H1 (cell line): ENCODE measurements around the gene ARHGAP8. TPM values are rescaled to one million over a fixed set of nuclear protein-coding genes. Genes with fewer than 3 reads are reported as not detected.

ENCODE experiments used
- CTCF ChIA-PET: fragments of 300-600 bp; sonication (Branson Sonifier 250); formaldehyde crosslinking; loops from one replicate; lab custom pipeline; 2021; ENCODE audit not compliant: partially characterized antibody; lab: Charles Lee
- POLR2A ChIA-PET: fragments of 300-600 bp; sonication (Branson Sonifier 250); formaldehyde crosslinking; loops from one replicate; lab custom pipeline; 2021; ENCODE audit warnings: inconsistent platforms; ENCODE audit not compliant: partially characterized antibody; lab: Charles Lee
- DNase-seq, 2 experiments: peaks; one replicate each; pipeline versions ENCODE4 v3.0.0 to v3.0.0-alpha.2; 2010 to 2022; ENCODE audit warnings: low spot score in 2 of 2, low read depth in 1 of 2, mixed read lengths in 1 of 2
- FAIRE-seq: peaks from 2 replicates; lab custom pipeline; 2011; peaks lifted over from hg19 to GRCh38; lab: Jason Lieb, UNC
- H2AFZ ChIP-seq: 2 replicates; pipeline ENCODE4 v1.8.1; 2012; ENCODE audit warnings: low read length, inconsistent platforms
- H2AK5ac ChIP-seq: 2 replicates; pipeline ENCODE4 v1.6.1; 2013; ENCODE audit warnings: low read depth, low read length
- H2BK120ac ChIP-seq: replicated peaks from 2 replicates; pipeline ENCODE3; 2013; ENCODE audit warnings: low read depth, low read length, inconsistent platforms
- H2BK12ac ChIP-seq: 2 replicates; pipeline ENCODE4 v1.6.1; 2013; ENCODE audit warnings: low read depth, low read length
- H2BK15ac ChIP-seq: 2 replicates; pipeline ENCODE4 v1.6.1; 2013; ENCODE audit warnings: low read length
- H2BK20ac ChIP-seq: 2 replicates; pipeline ENCODE4 v1.6.1; 2013; ENCODE audit warnings: low read length
- H2BK5ac ChIP-seq: 2 replicates; pipeline ENCODE4 v1.6.1; 2013; ENCODE audit warnings: low read depth, low read length
- H3K14ac ChIP-seq: 2 replicates; pipeline ENCODE4 v1.6.1; 2013; ENCODE audit warnings: inconsistent platforms; ENCODE audit not compliant: insufficient read length
- H3K18ac ChIP-seq: 2 replicates; pipeline ENCODE4 v1.6.1; 2013; ENCODE audit warnings: low read length; ENCODE audit errors: extremely low read depth
- H3K23ac ChIP-seq: 2 replicates; pipeline ENCODE4 v1.6.1; 2013; ENCODE audit warnings: inconsistent platforms; ENCODE audit not compliant: insufficient read length
- H3K23me2 ChIP-seq: 2 replicates; pipeline ENCODE4 v1.6.1; 2013; ENCODE audit warnings: low read depth, low read length
- H3K27ac ChIP-seq: 2 replicates; pipeline ENCODE4 v1.6.1; 2011; ENCODE audit warnings: low read depth, low read length, inconsistent platforms
- H3K27me3 ChIP-seq, 4 experiments: replicated peaks in 1 of 4; 1 replicate in 1 of 4; 2 replicates in 3 of 4; pipeline versions ENCODE4 v1.6.1 to v1.8.1; 2011 to 2013; ENCODE audit warnings: low read length in 3 of 4, mild to moderate bottlenecking in 3 of 4, inconsistent platforms in 2 of 4, mixed read lengths in 2 of 4, moderate library complexity in 1 of 4; ENCODE audit not compliant: control insufficient read depth in 3 of 4, insufficient read depth in 3 of 4; ENCODE audit errors: extremely low read depth in 1 of 4
- H3K36me3 ChIP-seq, 4 experiments: 2 replicates each; pipeline versions ENCODE4 v1.6.1 to v1.8.1; 2011 to 2013; ENCODE audit warnings: mild to moderate bottlenecking in 4 of 4, low read length in 3 of 4, moderate library complexity in 2 of 4, control low read depth in 1 of 4, inconsistent platforms in 1 of 4; ENCODE audit not compliant: insufficient read depth in 4 of 4, control insufficient read depth in 2 of 4
- H3K4ac ChIP-seq: replicated peaks from 2 replicates; pipeline ENCODE3; 2013; ENCODE audit warnings: low read length, low read depth, mixed read lengths, inconsistent platforms; ENCODE audit not compliant: insufficient read length
- H3K4me1 ChIP-seq, 4 experiments: replicated peaks in 1 of 4; 1 replicate in 1 of 4; 2 replicates in 3 of 4; pipeline versions ENCODE4 v1.6.1 to v1.8.1; 2011 to 2013; ENCODE audit warnings: low read length in 3 of 4, inconsistent platforms in 2 of 4, mixed read lengths in 1 of 4; ENCODE audit not compliant: insufficient read depth in 4 of 4, control insufficient read depth in 3 of 4
- H3K4me2 ChIP-seq, 2 experiments: 2 replicates each; pipeline versions ENCODE4 v1.6.1 to v1.8.1; 2011 to 2013; ENCODE audit warnings: low read depth in 2 of 2, low read length in 2 of 2, control low read depth in 1 of 2, inconsistent platforms in 1 of 2, mild to moderate bottlenecking in 1 of 2; ENCODE audit not compliant: insufficient read depth in 1 of 2
- H3K4me3 ChIP-seq, 4 experiments: fragments of 200-600, 300-600 bp in 1 of 4; sonication (generic), shearing (Covaris generic), sonication (Bioruptor Twin) in 1 of 4; 2 replicates each; pipeline versions ENCODE4 v1.5.1 to v1.8.1; 2011 to 2016; ENCODE audit warnings: low read length in 4 of 4, low read depth in 3 of 4, control low read depth in 2 of 4, inconsistent platforms in 2 of 4, mild to moderate bottlenecking in 2 of 4, mixed read lengths in 1 of 4, moderate library complexity in 1 of 4; ENCODE audit not compliant: insufficient read depth in 2 of 4; ENCODE audit errors: extremely low read depth in 1 of 4
- H3K56ac ChIP-seq: replicated peaks from 2 replicates; pipeline ENCODE3; 2013; ENCODE audit warnings: low read depth, mild to moderate bottlenecking, mixed read lengths, low read length, inconsistent platforms; ENCODE audit not compliant: insufficient read length
- H3K79me1 ChIP-seq: 2 replicates; pipeline ENCODE4 v1.6.1; 2013; ENCODE audit warnings: low read depth, low read length, control low read depth
- H3K79me2 ChIP-seq, 2 experiments: 2 replicates each; pipeline versions ENCODE4 v1.6.1 to v1.8.1; 2012 to 2013; ENCODE audit warnings: low read length in 2 of 2, mild to moderate bottlenecking in 2 of 2, inconsistent platforms in 1 of 2; ENCODE audit not compliant: insufficient read depth in 2 of 2, control insufficient read depth in 1 of 2
- H3K9ac ChIP-seq, 4 experiments: replicated peaks in 1 of 4; 1 replicate in 1 of 4; 2 replicates in 3 of 4; pipeline versions ENCODE4 v1.6.1 to v1.8.1; 2011 to 2013; ENCODE audit warnings: low read depth in 3 of 4, low read length in 3 of 4, control low read depth in 2 of 4, mild to moderate bottlenecking in 2 of 4, moderate library complexity in 2 of 4, inconsistent platforms in 1 of 4; ENCODE audit errors: extremely low read depth in 1 of 4
- H3K9me3 ChIP-seq, 2 experiments: 2 replicates each; pipeline versions ENCODE4 v1.6.1 to v1.8.1; 2012 to 2013; ENCODE audit warnings: mild to moderate bottlenecking in 2 of 2, moderate library complexity in 2 of 2, control low read depth in 1 of 2, inconsistent platforms in 1 of 2, low read depth in 1 of 2, low read length in 1 of 2, mixed read lengths in 1 of 2; ENCODE audit not compliant: insufficient read depth in 2 of 2
- H4K20me1 ChIP-seq, 2 experiments: replicated peaks in 1 of 2; 2 replicates each; pipeline versions ENCODE3 to v1.8.1; 2011 to 2013; ENCODE audit warnings: inconsistent platforms in 2 of 2, low read length in 2 of 2, mild to moderate bottlenecking in 1 of 2; ENCODE audit not compliant: insufficient read depth in 2 of 2, control insufficient read depth in 1 of 2
- H4K5ac ChIP-seq: 2 replicates; pipeline ENCODE4 v1.6.1; 2013; ENCODE audit warnings: low read length, low read depth, mixed read lengths, inconsistent platforms; ENCODE audit not compliant: insufficient read length
- H4K8ac ChIP-seq: 2 replicates; pipeline ENCODE4 v1.8.0; 2013; ENCODE audit warnings: mild to moderate bottlenecking, moderate library complexity, low read length, inconsistent platforms; ENCODE audit not compliant: insufficient read depth; ENCODE audit errors: extremely low read depth
- H4K91ac ChIP-seq: replicated peaks from 2 replicates; pipeline ENCODE3; 2013; ENCODE audit warnings: low read length, mixed read lengths, inconsistent platforms; ENCODE audit not compliant: insufficient read length
- ASH2L ChIP-seq: fragments of 200-600, 300-600 bp; sonication (generic); IDR thresholded peaks from one replicate; pipeline ENCODE4 v1.7.1; 2017; ENCODE audit warnings: low read length
- CEBPB ChIP-seq: IDR thresholded peaks from 2 replicates; pipeline ENCODE4 v1.6.1; 2012; ENCODE audit warnings: low read depth, low read length
- CHD2 ChIP-seq: IDR thresholded peaks from 2 replicates; pipeline ENCODE4 v1.6.1; 2012; ENCODE audit warnings: low read length, improper control_type of control experiment
- GABPA ChIP-seq: IDR thresholded peaks from 2 replicates; pipeline ENCODE4 v1.6.1; 2011; ENCODE audit warnings: mild to moderate bottlenecking, low read length, moderate library complexity, borderline replicate concordance; ENCODE audit not compliant: insufficient read depth
- GTF2F1 ChIP-seq: IDR thresholded peaks from 2 replicates; pipeline ENCODE4 v1.6.1; 2012; ENCODE audit warnings: low read depth, low read length, improper control_type of control experiment, borderline replicate concordance
- KDM4A ChIP-seq: IDR thresholded peaks from one replicate; pipeline ENCODE4 v1.7.1; 2012; ENCODE audit warnings: low read depth, mild to moderate bottlenecking, moderate library complexity, low read length, inconsistent platforms; ENCODE audit not compliant: severe bottlenecking
- NRF1 ChIP-seq: IDR thresholded peaks from 2 replicates; pipeline ENCODE4 v1.6.1; 2011; ENCODE audit warnings: mild to moderate bottlenecking, low read depth, low read length, improper control_type of control experiment
- PHF8 ChIP-seq: fragments of 200-600 bp; sonication (generic); conservative IDR thresholded peaks from 2 replicates; pipeline ENCODE4 v1.7.1; 2012; ENCODE audit warnings: low read depth, mild to moderate bottlenecking, inconsistent platforms, low read length, moderate library complexity
- RXRA ChIP-seq: IDR thresholded peaks from 2 replicates; pipeline ENCODE4 v1.6.1; 2011; ENCODE audit warnings: low read depth, mild to moderate bottlenecking, low read length, moderate library complexity; ENCODE audit not compliant: insufficient read depth
- SP4 ChIP-seq: IDR thresholded peaks from 2 replicates; pipeline ENCODE4 v1.6.1; 2012; ENCODE audit warnings: low read length, inconsistent platforms
- TCF12 ChIP-seq: IDR thresholded peaks from 2 replicates; pipeline ENCODE4 v1.6.1; 2011; ENCODE audit warnings: low read depth, mild to moderate bottlenecking, low read length
- YY1 ChIP-seq: IDR thresholded peaks from 2 replicates; pipeline ENCODE4 v1.6.1; 2011; ENCODE audit warnings: low read depth, mild to moderate bottlenecking, low read length
- ZNF274 ChIP-seq: IDR thresholded peaks from 2 replicates; pipeline ENCODE4 v1.7.0; 2012; ENCODE audit warnings: low read length, borderline replicate concordance; ENCODE audit errors: extremely low read depth
- WGBS, 2 experiments: shearing (Covaris generic) in 1 of 2; methylation state at CpG; one replicate each; pipeline versions ENCODE4 v1.1.6 to v1.1.7; 2013 to 2015; ENCODE audit warnings: low lambda C conversion rate in 2 of 2, mixed read lengths in 2 of 2, inconsistent platforms in 1 of 2, low coverage in 1 of 2, missing lambda C conversion rate in 1 of 2; ENCODE audit not compliant: insufficient replicate concordance in 2 of 2, insufficient coverage in 1 of 2, insufficient read length in 1 of 2; ENCODE audit errors: extremely low coverage in 1 of 2, missing lambda C conversion rate in 1 of 2; 5-methylcytosine and 5-hydroxymethylcytosine counted together
- polyA plus RNA-seq, 7 experiments: library from polyadenylated mRNA; depleted of rRNA in 3 of 7; stranded (reverse) in 5 of 7; unstranded in 2 of 7; fragments of >200 nt in 5 of 7; fragments of 200-250 nt in 2 of 7; gene quantifications; 1 replicate in 5 of 7; 2 replicates in 1 of 7; 4 replicates in 1 of 7; pipeline versions ENCODE4 v1.2.1 to v1.2.3, GENCODE V29; 2011 to 2013; ENCODE audit warnings: missing spikeins in 2 of 7, mixed read lengths in 2 of 7
- total RNA-seq: library from RNA; stranded (reverse); fragmentation: NEBNext Ultra II Directional; extraction: Animal tissue kit (Norgen Biotek cat#: 25700); gene quantifications from 2 replicates; pipeline ENCODE4 v1.2.1, GENCODE V29; 2021
- TF ChIP-seq, protein P1 (sequence below): IDR thresholded peaks from 2 replicates; pipeline ENCODE4 v1.6.1; 2011; ENCODE audit warnings: low read length, improper control_type of control experiment

ARHGAP8 gene
- total and polyA plus RNA-seq, 2 of the 8 experiments (the other 6 are each of a cell fraction or from before 2014, with no cell fraction given) = 35.6 to 47.7 TPM

- CTCF ChIA-PET = interaction anchor here (1.9 to 2.2 kb wide), 2 partner anchors 24 to 74 kb away, joined by 5 to 7 read pairs; no protein-coding TSS in a partner anchor
- H3K4me2 ChIP-seq = no peak overlapping the region
- H3K9me3 ChIP-seq = no peaks in the 10 kb centered on the region
- DNase-seq = no peak
- H3K23me2 ChIP-seq = peaks cover 2% of the 10 kb centered on the region; the same call in 1 of the 2 replicates
- H2BK20ac ChIP-seq = no peak overlapping the region
- WGBS, 2 experiments = 79% methylated on average over 6 of the region's 6 CpGs; no CpG with 5 or more reads in 1 of the 2 experiments
- H2BK15ac ChIP-seq = no peak overlapping the region
- no peak overlapping the region for H3K4ac ChIP-seq
- H3K4me3 ChIP-seq = no peak overlapping the region
- H2AK5ac ChIP-seq = no peak overlapping the region
- no peak overlapping the region for H2BK12ac ChIP-seq
- peaks cover 4 to 19% of the 10 kb centered on the region in 2 experiments for H4K20me1 ChIP-seq
- peaks cover 0 to under 1% (median under 1%) of the 10 kb centered on the region in 4 experiments; a peak in 3 of 7 replicates for H3K27me3 ChIP-seq
- H3K27ac ChIP-seq = no peak overlapping the region
- no peak overlapping the region for H4K91ac ChIP-seq
- H3K4me1 ChIP-seq = peaks cover 4 to 22% (median 12%) of the 10 kb centered on the region in 4 experiments
- H3K18ac ChIP-seq = no peak overlapping the region
- H3K56ac ChIP-seq = no peak overlapping the region
- H4K5ac ChIP-seq = no peak overlapping the region
- H2AFZ ChIP-seq = no peak overlapping the region
- H3K79me2 ChIP-seq = peaks cover 0 to 68% of the 10 kb centered on the region in 2 experiments; a peak in 2 of 4 replicates
- H3K14ac ChIP-seq = no peak overlapping the region
- H3K23ac ChIP-seq = no peak overlapping the region
- H4K8ac ChIP-seq = no peak overlapping the region
- no peak overlapping the region for H3K9ac ChIP-seq
- FAIRE-seq = no peak
- no peaks in the 10 kb centered on the region for H3K36me3 ChIP-seq
- POLR2A ChIA-PET = interaction anchor here (0.8 to 1.3 kb wide), 2 partner anchors 38 to 40 kb away, joined by 3 read pairs; no protein-coding TSS in a partner anchor
- no peak for TF ChIP-seq TCF12
- no peak for TF ChIP-seq NRF1
- no peak for TF ChIP-seq PHF8
- TF ChIP-seq YY1 = no peak
- TF ChIP-seq, protein P1, sequence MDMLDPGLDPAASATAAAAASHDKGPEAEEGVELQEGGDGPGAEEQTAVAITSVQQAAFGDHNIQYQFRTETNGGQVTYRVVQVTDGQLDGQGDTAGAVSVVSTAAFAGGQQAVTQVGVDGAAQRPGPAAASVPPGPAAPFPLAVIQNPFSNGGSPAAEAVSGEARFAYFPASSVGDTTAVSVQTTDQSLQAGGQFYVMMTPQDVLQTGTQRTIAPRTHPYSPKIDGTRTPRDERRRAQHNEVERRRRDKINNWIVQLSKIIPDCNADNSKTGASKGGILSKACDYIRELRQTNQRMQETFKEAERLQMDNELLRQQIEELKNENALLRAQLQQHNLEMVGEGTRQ = no peak
- no peak for TF ChIP-seq SP4
- TF ChIP-seq KDM4A = no peak
- TF ChIP-seq CHD2 = no peak
- TF ChIP-seq CEBPB = no peak
- TF ChIP-seq GTF2F1 = no peak
- no peak for TF ChIP-seq ZNF274
- TF ChIP-seq ASH2L = no peak
- TF ChIP-seq RXRA = no peak
- TF ChIP-seq GABPA = no peak
- H3K79me1 ChIP-seq = peaks cover 3% of the 10 kb centered on the region; the same call in 1 of the 2 replicates
- no peak overlapping the region for H2BK120ac ChIP-seq
- no peak overlapping the region for H2BK5ac ChIP-seq
Observed at GRCh38 chr22:44759001-44759400, 6.6 kb downstream of the ARHGAP8 start.
